GM19035 (cell line): ENCODE data around the gene PEX16.

Experiments used
- ATAC-seq: cut with Tn5 transposase; IDR thresholded peaks from one replicate; pipeline ENCODE4 v1.9.1; 2021; ENCODE audit not compliant: unreplicated experiment

The PEX16 gene

GRCh38 chr11:45879803-45880686, 37.6 kb downstream of the PEX16 start:
- ATAC-seq = no peak

- no peak for ATAC-seq
These were observed 39.8 kb downstream of the PEX16 start for GRCh38 chr11:45877845-45878244.

- no peak for ATAC-seq
These were observed 40.5 kb downstream of the PEX16 start for GRCh38 chr11:45877221-45877620.

GRCh38 chr11:45876401-45876800, 41.3 kb downstream of the PEX16 start:
- ATAC-seq = no peak

GRCh38 chr11:45872651-45873356, 44.9 kb downstream of the PEX16 start:
- ATAC-seq = no peak

GRCh38 chr11:45871638-45872037, 46.0 kb downstream of the PEX16 start:
- no peak for ATAC-seq

GRCh38 chr11:45870706-45871105, 47.0 kb downstream of the PEX16 start:
- ATAC-seq = no peak

- no peak for ATAC-seq
These were observed 48.1 kb downstream of the PEX16 start for GRCh38 chr11:45869551-45869950.

GRCh38 chr11:45864041-45864440, 53.6 kb downstream of the PEX16 start:
- no peak for ATAC-seq

- no peak for ATAC-seq
These were observed 56.7 kb downstream of the PEX16 start for GRCh38 chr11:45860764-45861510.

GRCh38 chr11:45860348-45860747, 57.3 kb downstream of the PEX16 start:
- ATAC-seq = no peak
